GM12872 (cell line): ENCODE measurements around the gene TNFRSF21.

Source experiments
- CTCF ChIP-seq: IDR thresholded peaks from 3 replicates; pipeline ENCODE4 v1.5.1; 2011; ENCODE audit warnings: low read depth, mild to moderate bottlenecking, low read length, moderate library complexity; ENCODE audit not compliant: insufficient read depth

The TNFRSF21 gene

DNA sequence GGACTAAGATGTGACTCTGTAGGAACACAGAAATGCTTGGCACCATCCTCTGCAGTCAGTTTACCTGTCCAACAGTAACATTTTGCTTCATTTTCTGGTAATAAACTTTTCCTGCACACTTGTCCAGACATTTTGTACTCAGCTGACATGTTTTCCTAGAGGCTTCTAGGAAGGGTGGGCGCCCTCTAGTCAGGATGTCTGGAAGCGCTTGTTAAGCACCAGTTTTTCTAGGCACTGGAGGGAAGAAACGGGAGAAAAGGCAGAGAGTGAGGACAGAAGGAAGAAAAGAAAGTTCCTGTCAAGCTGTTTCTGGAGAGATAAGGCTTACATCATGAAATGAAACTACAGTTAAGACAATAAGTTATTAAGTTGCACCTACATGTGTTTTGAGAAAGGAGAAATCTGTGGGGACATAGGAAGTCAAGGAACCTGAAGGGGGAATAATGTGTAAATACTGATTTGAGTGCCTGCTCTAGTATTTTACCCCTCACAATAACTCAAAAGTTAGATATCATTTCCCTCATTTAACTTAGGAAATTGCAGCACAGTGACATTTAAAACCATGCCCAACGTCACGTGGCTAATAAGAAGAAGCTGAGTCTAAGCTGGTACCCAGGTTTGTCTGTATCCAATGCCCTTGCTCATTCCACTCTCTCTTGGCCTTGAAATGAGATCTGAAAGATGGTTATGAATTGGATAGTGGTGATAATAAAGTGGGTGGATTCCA is 42.7 kb upstream of the TNFRSF21 start:
- 0 out of 3 replicates have a peak, but pooled peaks have one; percentile 14 for TF ChIP-seq CTCF

- no peak for TF ChIP-seq CTCF
These were observed 41.9 kb upstream of the TNFRSF21 start for GRCh38 chr6:47351621-47352020.

GRCh38 chr6:47349931-47350330 is 40.2 kb upstream of the TNFRSF21 start:
- no peak for TF ChIP-seq CTCF

DNA sequence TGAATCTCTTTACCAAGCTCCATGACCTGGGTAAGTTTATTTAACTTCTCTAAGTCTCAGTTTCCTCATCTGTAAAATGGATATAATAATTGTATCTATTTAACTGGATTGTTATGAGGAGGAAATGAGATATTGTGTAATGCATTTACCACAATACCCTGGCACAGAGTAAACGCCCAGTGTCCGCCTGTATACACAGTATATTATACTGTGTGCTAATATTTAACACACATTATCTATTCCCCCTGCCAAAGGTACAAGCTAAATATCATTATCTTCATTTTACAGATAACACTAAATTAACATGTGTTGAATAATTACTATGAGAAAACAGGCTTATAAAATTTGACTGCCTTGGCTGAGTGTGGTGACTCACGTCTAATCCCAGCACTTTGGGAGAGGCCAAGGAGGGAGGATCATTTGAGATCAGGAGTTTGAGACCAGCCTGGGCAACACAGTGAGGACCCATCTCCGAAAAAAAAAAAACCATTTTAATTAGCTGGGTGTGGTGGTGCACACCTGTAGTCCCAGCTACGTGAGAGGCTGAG is 38.7 kb upstream of the TNFRSF21 start:
- no peak for TF ChIP-seq CTCF

- TF ChIP-seq CTCF: no peak
These were observed 36.1 kb upstream of the TNFRSF21 start for GRCh38 chr6:47345761-47346160.

DNA sequence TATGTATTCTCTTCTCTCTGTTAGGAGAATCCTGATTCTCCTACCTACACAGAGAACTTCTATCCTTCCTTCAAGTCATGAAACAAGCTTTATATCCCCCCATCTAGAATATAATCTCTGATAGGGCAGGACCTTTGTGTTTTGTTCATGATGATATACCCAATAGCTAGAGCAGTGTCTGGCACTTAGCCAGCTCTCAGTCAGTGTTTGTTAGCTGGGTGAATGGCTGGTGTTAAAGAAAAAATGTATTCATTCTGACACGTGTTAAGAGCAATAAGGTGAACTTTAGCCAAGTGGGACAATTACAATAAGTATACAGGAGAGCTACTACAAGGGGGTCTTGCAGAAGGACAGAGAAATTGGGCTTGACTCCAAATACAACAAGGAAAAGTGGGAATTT is 34.3 kb upstream of the TNFRSF21 start:
- TF ChIP-seq CTCF: no peak

- TF ChIP-seq CTCF: no peak
These were observed 33.9 kb upstream of the TNFRSF21 start for GRCh38 chr6:47343600-47343999.

- TF ChIP-seq CTCF: no peak
These were observed 33.1 kb upstream of the TNFRSF21 start for GRCh38 chr6:47342824-47343223.
